A673 (cell line): ENCODE data around the gene ALLC.

Source experiments
- EZH2 ChIP-seq: fragments of 200-600 bp; sonication (generic); IDR thresholded peaks from 2 replicates; pipeline ENCODE4 v1.6.1; 2017; ENCODE audit warnings: borderline replicate concordance, low read depth, mild to moderate bottlenecking, mixed read lengths, antibody characterized with exemption, low read length; ENCODE audit not compliant: poor library complexity, severe bottlenecking
- TF ChIP-seq, protein P1 (sequence below): fragments of 300-800, 200-600 bp; sonication (generic); conservative IDR thresholded peaks from 2 replicates; pipeline ENCODE4 v1.5.1; 2017; ENCODE audit warnings: low read depth, mild to moderate bottlenecking, antibody characterized with exemption, low read length, moderate library complexity, mixed read lengths

DNA sequence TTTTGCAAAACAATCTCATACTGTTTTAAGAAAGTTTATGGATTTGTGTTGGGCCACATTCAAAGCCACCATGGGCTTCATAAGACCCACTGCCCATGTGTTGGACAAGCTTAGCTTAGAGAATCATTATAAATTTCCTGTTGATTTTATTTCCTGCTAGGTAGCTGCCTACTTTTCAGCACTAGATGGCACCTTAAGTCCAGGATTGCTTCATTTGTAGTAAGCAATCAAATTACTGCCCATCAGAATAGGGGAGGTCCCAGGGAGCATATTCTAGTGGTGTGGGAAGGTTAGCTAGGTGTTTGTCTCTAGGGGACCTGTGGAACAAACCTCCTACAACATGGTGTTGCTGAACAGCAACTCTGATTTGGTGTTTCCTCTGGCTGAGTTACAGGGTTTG lies 34.4 kb downstream of the ALLC start:
- TF ChIP-seq, protein P1, sequence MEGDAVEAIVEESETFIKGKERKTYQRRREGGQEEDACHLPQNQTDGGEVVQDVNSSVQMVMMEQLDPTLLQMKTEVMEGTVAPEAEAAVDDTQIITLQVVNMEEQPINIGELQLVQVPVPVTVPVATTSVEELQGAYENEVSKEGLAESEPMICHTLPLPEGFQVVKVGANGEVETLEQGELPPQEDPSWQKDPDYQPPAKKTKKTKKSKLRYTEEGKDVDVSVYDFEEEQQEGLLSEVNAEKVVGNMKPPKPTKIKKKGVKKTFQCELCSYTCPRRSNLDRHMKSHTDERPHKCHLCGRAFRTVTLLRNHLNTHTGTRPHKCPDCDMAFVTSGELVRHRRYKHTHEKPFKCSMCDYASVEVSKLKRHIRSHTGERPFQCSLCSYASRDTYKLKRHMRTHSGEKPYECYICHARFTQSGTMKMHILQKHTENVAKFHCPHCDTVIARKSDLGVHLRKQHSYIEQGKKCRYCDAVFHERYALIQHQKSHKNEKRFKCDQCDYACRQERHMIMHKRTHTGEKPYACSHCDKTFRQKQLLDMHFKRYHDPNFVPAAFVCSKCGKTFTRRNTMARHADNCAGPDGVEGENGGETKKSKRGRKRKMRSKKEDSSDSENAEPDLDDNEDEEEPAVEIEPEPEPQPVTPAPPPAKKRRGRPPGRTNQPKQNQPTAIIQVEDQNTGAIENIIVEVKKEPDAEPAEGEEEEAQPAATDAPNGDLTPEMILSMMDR, result peak; percentile 73
- no peak for TF ChIP-seq EZH2
